BE2C (cell line): ENCODE results near the gene PITPNC1.

Source experiments
- DNase-seq: peaks from one replicate; pipeline ENCODE4 v3.0.0-alpha.2; 2020
- H3K27me3 ChIP-seq: fragments of 250-450 bp; sonication (Bioruptor Pico); 2 replicates; pipeline ENCODE4 v1.5.1; 2020; ENCODE audit warnings: mild to moderate bottlenecking
- H3K36me3 ChIP-seq: fragments of 250-450 bp; sonication (Bioruptor Pico); 2 replicates; pipeline ENCODE4 v1.5.1; 2020; ENCODE audit warnings: mild to moderate bottlenecking
- H3K4me1 ChIP-seq: fragments of 250-450 bp; sonication (Bioruptor Pico); 2 replicates; pipeline ENCODE4 v1.5.1; 2020
- H3K4me3 ChIP-seq: 2 replicates; pipeline ENCODE4 v1.5.1; 2011; ENCODE audit warnings: low read depth, low read length
- H3K9me3 ChIP-seq: fragments of 250-450 bp; sonication (Bioruptor Pico); 2 replicates; pipeline ENCODE4 v1.5.1; 2020
- TF ChIP-seq, protein P1 (sequence below): IDR thresholded peaks from 2 replicates; pipeline ENCODE4 v1.5.1; 2012; ENCODE audit warnings: mild to moderate bottlenecking, low read depth, low read length

The PITPNC1 gene

DNA sequence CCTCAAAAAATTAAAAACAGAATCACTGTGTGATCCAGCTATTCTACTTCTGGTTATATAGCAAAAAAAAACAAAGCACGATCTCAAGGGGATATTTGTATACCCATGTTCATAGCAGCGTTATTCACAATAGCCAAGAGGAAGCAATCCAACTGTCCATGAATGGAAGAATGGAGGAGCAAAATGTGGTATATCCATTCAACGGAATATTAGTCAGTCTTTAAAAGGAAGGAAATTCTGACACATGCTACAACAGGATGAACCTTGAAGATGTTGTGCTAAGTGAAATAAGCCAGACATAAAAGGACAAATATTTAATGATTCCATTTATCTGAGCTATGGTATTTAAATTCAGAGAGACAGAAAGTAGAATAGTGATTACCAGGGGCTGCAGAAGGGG, 336.1 kb downstream of the PITPNC1 start:
- no peaks in the 10 kb centered on the region for H3K36me3 ChIP-seq
- H3K4me1 ChIP-seq, result peaks cover 3% of the 10 kb centered on the region; the same call in 1 of the 2 replicates
- no peaks in the 10 kb centered on the region for H3K9me3 ChIP-seq
- no peaks in the 10 kb centered on the region for H3K27me3 ChIP-seq
- no peak overlapping the region for H3K4me3 ChIP-seq
- TF ChIP-seq, protein P1, sequence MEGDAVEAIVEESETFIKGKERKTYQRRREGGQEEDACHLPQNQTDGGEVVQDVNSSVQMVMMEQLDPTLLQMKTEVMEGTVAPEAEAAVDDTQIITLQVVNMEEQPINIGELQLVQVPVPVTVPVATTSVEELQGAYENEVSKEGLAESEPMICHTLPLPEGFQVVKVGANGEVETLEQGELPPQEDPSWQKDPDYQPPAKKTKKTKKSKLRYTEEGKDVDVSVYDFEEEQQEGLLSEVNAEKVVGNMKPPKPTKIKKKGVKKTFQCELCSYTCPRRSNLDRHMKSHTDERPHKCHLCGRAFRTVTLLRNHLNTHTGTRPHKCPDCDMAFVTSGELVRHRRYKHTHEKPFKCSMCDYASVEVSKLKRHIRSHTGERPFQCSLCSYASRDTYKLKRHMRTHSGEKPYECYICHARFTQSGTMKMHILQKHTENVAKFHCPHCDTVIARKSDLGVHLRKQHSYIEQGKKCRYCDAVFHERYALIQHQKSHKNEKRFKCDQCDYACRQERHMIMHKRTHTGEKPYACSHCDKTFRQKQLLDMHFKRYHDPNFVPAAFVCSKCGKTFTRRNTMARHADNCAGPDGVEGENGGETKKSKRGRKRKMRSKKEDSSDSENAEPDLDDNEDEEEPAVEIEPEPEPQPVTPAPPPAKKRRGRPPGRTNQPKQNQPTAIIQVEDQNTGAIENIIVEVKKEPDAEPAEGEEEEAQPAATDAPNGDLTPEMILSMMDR, result no peak
- no peak for DNase-seq

DNA sequence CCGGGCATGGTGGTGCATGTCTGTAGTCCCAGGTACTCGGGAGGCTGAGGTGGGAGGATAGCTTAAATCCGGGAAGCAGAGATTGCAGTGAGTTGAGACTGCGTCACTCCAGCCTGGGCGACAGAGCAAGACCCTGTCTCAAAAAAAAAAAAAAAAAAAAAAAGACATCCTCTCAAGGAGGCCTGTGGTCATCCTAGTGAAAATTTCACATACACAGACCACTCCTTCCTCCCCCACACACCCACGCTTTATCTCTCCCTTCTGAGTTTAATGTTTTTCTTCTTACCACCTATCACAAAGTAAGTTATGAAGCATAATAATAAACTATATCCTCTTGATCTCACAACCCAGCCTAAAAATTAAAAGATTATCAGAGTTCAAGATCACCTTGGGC, 339.3 kb downstream of the PITPNC1 start:
- H3K4me3 ChIP-seq, result no peak overlapping the region
- H3K27me3 ChIP-seq, result no peaks in the 10 kb centered on the region
- DNase-seq, result no peak
- H3K36me3 ChIP-seq, result peaks cover 23% of the 10 kb centered on the region
- H3K4me1 ChIP-seq, result peaks cover 8% of the 10 kb centered on the region
- TF ChIP-seq, protein P1, result no peak
- H3K9me3 ChIP-seq, result no peaks in the 10 kb centered on the region

DNA sequence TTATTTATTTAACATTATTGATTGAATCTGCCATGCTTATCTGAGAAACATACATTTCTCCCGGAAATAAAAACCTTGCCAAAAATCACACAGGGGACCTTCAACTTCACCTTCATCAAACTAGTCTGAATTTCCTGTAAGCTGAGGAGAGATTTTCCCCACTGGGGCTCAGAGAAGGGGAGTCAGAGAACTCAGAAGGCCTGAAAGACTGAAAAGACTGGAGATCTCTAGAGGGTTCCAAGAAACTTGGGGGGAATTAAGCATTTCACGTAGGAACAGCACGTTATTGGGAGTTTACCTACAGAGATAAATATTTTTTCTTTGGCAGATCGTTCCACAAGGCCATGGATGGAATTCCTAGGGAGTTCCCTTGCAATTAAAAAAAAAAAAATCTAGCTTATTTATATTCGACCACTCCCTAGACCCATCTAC, 340.1 kb downstream of the PITPNC1 start:
- TF ChIP-seq, protein P1, result no peak
- no peak for DNase-seq
- Histone ChIP-seq H3K9me3 (no peaks in the 10 kb centered on the region), H3K4me1 (peaks cover 8% of the 10 kb centered on the region), H3K36me3 (peaks cover 31% of the 10 kb centered on the region), H3K27me3 (no peaks in the 10 kb centered on the region), H3K4me3 (peak overlapping the region; percentile 93)

DNA sequence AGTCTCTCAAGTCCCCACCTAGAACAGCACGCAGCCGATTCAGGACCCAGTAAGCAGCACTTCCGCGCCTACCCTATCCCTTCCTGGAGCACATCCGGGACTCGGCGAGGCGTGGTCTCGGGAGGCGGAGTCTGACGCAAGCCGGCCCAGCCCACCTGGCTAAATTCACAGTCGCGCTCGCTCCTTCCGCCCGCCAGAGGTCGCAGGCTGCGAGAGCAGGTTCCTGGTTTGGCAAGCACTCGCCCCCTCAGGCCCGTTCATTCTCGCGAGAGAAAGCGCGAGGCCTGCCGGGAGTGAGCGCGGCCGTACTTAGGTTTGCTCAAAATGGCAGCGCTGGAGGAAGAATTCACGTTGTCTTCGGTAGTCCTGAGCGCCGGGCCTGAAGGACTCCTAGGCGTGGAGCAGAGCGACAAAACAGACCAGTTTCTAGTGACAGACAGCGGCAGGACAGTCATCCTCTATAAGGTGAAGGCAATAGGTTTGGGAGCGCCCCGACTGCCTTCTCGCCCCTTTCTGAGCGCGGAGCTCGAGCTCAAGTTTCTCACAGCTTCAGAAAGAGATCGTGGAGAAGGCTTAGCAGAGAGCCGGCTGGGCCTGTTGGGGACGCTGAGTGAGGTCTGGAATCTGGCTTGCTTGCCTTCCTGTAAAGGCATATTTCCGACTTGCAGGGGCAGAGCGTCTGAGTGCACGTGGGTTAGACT, 340.7 kb downstream of the PITPNC1 start, which contains the start of gene NOL11:
Gene NOL11, plus strand, starts transcription at position 313 of the 701 bp plus-strand sequence. Its CDS starts 12 bp downstream, at position 325.
- peak; percentile 99 for DNase-seq
- Histone ChIP-seq H3K9me3 (no peaks in the 10 kb centered on the region), H3K4me1 (peaks cover 8% of the 10 kb centered on the region), H3K4me3 (peak within 1 kb of the TSS; percentile 93), H3K36me3 (peaks cover 37% of the 10 kb centered on the region), H3K27me3 (no peaks in the 10 kb centered on the region)
- TF ChIP-seq, protein P1, result peak; percentile 87

DNA sequence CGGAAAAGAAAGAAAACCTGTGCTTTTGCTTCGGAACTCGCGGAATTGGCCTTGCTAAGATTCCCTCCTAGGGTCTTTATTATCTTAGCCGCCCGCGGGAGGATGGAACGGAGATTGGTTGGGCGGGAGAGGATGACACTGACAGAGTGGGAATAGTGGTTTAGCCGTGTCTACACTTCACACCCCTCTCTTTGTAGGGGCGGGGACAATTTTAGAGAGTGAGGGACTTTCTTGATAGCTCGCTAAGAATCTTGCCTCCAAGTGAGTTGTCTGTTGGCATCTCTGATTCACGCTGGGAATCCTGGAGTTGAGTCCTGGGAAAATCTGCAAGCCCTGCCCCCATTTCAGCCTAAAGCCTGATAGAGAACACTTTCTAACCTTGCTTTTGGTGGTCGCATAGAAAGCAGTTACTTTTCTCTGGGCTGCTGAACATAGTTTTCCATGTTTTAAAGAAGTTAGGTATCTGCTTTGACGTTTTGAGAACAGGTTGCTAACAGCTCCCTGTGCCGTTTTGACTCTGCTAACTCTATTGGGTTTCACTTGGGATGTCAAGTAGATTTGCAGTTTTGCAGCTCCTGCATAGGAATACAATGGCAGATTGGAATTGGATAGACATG, 341.4 kb downstream of the PITPNC1 start:
- TF ChIP-seq, protein P1, result no peak
- Histone ChIP-seq H3K27me3 (no peaks in the 10 kb centered on the region), H3K4me3 (peak overlapping the region; percentile 93), H3K4me1 (peaks cover 8% of the 10 kb centered on the region), H3K9me3 (no peaks in the 10 kb centered on the region), H3K36me3 (peaks cover 42% of the 10 kb centered on the region)
- DNase-seq, result peak; percentile 14

DNA sequence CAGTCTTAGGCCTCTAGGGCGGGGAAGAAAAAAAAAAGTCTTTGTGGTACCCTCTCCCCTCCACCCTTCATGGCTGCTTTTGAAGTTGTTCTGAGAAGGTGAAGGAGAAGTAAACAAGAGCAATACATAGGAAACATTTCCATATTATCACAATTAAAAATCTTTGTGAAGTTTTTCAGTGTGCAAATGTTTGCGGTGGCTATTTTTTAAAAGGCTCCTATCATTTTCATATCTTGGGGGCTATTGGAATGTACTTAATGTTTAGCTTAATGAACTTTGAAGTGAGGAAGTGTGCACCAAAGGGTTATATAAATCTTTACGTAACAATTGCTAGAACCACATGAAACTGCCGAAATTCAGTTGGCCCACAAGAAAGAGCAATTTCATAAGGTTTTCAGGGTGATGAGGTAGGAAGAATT, 348.3 kb downstream of the PITPNC1 start:
- DNase-seq, result no peak
- H3K4me1 ChIP-seq, result no peaks in the 10 kb centered on the region
- peaks cover 92% of the 10 kb centered on the region for H3K36me3 ChIP-seq
- H3K4me3 ChIP-seq, result no peak overlapping the region
- TF ChIP-seq, protein P1, result no peak
- H3K9me3 ChIP-seq, result no peaks in the 10 kb centered on the region
- H3K27me3 ChIP-seq, result no peaks in the 10 kb centered on the region
